Stimulated activated CD4-positive, alpha-beta T cell treated with anti-CD3 and anti-CD28 coated beads, Interleukin-1b, Interleukin-23, amount 100 ng/mL, for 1 hour (primary cell): ENCODE data around the gene CARMIL3.
"Not testable (repeated sequence)": the region's sequence is repeated elsewhere in the genome, so short reads cannot be mapped to it uniquely, and the experiment has no call there.

Source experiments
- DNase-seq, 2 donors: peaks; one replicate each; pipeline ENCODE4 v3.0.0-alpha.2; 2020; ENCODE audit warnings: low read depth in 2 of 2

CARMIL3 gene

DNA sequence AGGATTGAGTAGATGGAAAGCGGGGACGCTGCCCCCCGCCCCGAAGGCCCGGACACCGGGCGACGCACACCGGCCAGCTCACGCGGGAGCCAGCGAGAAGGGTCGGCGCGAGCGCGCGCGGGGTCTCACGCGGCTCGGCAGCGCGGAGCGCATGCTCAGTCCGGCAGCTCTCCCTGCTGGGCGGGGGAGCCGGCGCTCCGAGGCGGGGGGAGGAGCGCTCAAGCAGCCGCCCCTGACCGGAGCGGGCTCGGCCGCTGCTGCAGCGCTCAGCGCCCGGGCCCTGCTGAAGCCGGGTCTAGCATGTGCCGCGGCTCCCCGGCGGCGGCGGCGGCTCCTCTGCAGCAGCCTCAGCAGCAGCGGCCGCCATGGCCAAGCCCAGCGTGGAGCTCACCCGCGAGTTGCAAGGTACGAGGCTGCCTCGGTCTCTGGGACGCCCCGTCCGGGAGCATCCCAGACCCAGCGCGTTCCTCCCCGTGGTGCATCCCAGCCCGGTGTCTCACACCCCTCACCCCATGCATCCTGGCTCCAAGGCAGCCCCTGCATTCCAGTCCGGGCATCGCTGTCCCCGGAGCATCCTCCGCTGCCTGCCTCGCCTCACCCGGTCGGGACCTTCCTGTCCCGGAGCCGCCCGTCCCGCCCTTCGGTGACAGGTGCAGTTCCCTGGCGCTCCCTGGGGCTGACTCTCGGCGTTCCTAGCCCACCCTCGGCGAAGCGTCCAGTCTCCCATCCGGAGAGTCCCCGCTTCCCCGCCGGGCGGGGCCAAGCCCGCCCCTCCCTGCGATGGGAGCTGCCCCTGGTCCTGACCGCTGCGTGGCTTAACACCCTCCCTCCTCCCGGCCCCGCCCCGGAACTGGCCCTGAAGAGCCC, at the start of gene CARMIL3:
Gene CARMIL3 (plus strand): TSS at position 221 of the 867 bp plus-strand sequence. CDS start 145 bp downstream, at position 366.
- DNase-seq = peak in 1 of 2 donors; percentile 24

- DNase-seq = not testable (repeated sequence)
Observed at GRCh38 chr14:24006471-24006816, 45.4 kb upstream of the CARMIL3 start.

GRCh38 chr14:24006817-24007652, 44.8 kb upstream of the CARMIL3 start:
- peak in 1 of 2 donors; percentile 50 for DNase-seq

- DNase-seq = no peak
Observed at GRCh38 chr14:24011051-24011450, 40.8 kb upstream of the CARMIL3 start.

DNA sequence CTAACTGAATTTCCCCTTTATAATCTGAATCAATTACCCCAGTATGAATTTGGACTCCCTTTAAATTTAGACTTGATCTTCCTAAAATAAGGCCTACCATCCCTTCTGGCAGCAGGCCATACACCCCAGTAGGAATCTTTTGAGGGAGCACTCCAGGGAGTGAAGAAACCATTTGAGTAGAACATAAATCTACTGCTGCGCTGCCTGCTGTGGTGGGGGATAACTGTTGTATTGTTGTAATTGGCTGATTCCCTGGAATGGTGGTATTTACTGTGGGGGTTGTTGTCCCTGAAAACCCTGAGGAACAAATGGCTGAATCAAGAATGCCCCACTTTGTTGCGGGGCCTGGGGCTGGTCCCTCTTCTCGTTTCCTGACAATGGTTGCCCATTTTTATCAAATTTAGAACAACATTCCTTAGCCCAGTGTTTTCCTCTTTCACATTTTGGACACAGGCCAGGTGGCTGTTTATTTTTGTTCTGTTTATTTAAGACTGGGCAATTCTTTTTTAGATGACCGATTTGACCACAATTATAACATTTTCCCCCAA, 39.0 kb upstream of the CARMIL3 start:
- not testable (repeated sequence) for DNase-seq

GRCh38 chr14:24013654-24014514, 37.9 kb upstream of the CARMIL3 start:
- DNase-seq = no peak

GRCh38 chr14:24015745-24016144, 36.1 kb upstream of the CARMIL3 start:
- not testable (repeated sequence) for DNase-seq

DNA sequence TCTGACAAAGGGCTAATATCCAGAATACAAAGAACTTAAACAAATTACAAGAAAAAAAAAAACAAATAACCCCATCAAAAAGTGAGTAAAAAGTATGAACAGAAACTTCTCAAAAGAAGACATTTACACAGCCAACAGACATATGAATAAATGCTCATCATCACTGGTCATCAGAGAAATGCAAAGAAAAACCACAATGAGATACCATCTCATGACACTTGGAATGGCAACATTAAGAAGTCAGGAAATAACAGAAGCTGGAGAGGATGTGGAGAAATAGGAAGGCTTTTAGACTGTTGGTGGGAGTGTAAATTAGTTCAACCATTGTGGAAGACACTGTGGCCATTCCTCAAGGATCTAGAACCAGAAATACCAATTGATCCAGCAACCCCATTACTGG, 32.8 kb upstream of the CARMIL3 start:
- DNase-seq = not testable (repeated sequence)

- not testable (repeated sequence) for DNase-seq
Observed at GRCh38 chr14:24019944-24020343, 31.9 kb upstream of the CARMIL3 start.

- not testable (repeated sequence) for DNase-seq
Observed at GRCh38 chr14:24020520-24020919, 31.3 kb upstream of the CARMIL3 start.

- not testable (repeated sequence) for DNase-seq
Observed at GRCh38 chr14:24024939-24025418, 26.8 kb upstream of the CARMIL3 start.

DNA sequence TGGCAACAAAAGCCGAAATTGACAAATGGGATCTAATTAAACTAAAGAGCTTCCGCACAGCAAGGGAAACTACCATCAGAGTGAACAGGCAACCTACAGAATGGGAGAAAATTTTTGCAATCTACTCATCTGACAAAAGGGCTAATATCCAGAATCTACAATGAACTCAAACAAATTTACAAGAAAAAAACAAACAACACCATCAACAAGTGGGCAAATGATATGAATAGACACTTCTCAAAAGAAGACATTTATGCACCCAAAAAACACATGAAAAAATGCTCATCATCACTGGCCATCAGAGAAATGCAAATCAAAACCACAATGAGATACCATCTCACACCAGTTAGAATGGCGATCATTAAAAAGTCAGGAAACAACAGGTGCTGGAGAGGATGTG, 22.1 kb upstream of the CARMIL3 start:
- DNase-seq = not testable (repeated sequence)

DNA sequence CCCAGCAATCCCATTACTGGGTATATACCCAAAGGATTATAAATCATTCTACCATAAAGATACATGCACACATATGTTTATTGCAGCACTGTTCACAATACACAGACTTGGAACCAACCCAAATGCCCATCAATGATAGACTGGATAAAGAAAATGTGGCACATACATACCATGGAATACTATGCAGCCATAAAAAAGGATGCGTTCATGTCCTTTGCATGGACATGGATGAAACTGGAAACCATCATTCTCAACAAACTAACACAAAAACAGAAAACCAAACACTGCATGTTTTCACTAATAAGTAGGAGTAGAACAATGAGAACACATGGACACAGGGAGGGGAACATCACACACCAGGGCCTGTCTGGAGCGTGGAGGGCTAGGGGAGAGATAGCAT, 20.5 kb upstream of the CARMIL3 start:
- not testable (repeated sequence) for DNase-seq

DNA sequence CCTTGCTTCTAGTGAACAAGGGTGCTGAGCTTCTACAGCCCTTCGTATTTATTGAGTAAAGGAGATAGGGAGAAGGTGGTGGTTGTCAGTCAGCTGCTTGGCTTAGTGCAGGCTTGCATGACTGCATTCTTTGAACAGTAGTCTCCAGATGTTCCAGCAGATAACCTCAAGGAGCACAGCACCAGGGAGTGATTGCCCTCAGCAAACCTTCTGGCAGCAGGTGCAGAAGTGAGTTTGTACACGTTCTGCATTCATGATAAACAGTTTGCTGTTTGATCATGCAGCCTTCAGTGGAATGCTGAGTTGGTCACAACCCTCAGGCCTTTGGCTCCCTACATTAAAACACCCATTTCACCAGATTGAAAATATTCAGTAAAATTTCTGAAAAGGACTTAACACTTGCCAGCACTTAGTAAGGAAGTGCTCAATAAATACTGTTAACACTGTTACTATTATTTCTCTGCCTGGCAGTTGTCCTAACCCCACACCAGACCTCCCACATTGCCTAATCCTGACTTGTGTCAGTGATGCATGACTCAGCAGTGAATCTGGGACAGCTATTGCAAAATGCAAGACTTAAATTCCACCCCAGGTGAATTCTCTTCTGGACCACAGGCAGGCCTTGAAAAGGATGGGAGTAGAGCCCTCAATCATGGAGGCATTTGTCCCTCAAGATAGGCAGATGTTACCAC, 18.9 kb upstream of the CARMIL3 start:
- DNase-seq = no peak

- not testable (repeated sequence) for DNase-seq
Observed at GRCh38 chr14:24035769-24036168, 16.0 kb upstream of the CARMIL3 start.

- DNase-seq = peak in 1 of 2 donors; percentile 39
Observed at GRCh38 chr14:24036169-24036962, 15.4 kb upstream of the CARMIL3 start.

- DNase-seq = not testable (repeated sequence)
Observed at GRCh38 chr14:24036963-24037657, 14.7 kb upstream of the CARMIL3 start.

DNA sequence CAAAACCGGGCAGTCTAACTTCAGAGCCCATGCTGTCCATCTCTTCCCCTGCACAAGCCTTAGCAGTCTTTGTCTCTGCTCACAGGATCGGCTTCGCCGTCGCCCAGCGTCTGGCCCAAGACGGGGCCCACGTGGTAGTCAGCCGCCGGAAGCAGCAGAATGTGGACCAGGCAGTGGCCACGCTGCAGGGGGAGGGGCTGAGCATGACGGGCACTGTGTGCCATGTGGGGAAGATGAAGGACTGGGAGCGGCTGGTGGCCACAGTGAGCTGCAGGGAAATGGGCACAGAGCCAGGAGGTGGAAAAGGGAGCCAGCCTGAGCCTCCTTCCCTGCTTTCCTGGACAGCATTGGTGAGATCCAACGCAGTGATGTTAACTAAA, 14.2 kb upstream of the CARMIL3 start:
- DNase-seq = no peak

GRCh38 chr14:24038686-24039085, 13.1 kb upstream of the CARMIL3 start:
- no peak for DNase-seq
